Panc1 (cell line): ENCODE results near the gene UNC5CL. TPM values are rescaled to one million over a fixed set of nuclear protein-coding genes. Genes with fewer than 3 reads are reported as not detected.

Experiments used
- ATAC-seq: fragments of 200-7000 bp; cut with Tn5 transposase; 2 replicates; pipeline ENCODE4 v1.9.1; 2020; ENCODE audit warnings: mild to moderate bottlenecking, moderate library complexity
- BruUV-seq: library from RNA; stranded (reverse); fragments of 400-500 nt; replicated peaks from 2 replicates; lab custom pipeline; 2021; lab: Mats Ljungman, UMichigan
- CTCF ChIA-PET: fragments of 300-600 bp; sonication (Branson Sonifier 250); formaldehyde crosslinking; loops from one replicate; lab custom pipeline; 2022; ENCODE audit warnings: antibody characterized with exemption; lab: Charles Lee
- POLR2A ChIA-PET: fragments of 300-600 bp; sonication (Branson Sonifier 250); formaldehyde crosslinking; loops from one replicate; lab custom pipeline; 2022; ENCODE audit warnings: antibody characterized with exemption; lab: Charles Lee
- DNase-seq: peaks from one replicate; pipeline ENCODE4 v3.0.0-alpha.2; 2010; ENCODE audit warnings: low read depth, low spot score
- H3K27ac ChIP-seq: 2 replicates; pipeline ENCODE4 v1.5.1; 2011; ENCODE audit warnings: mild to moderate bottlenecking, low read length, inconsistent platforms
- H3K27me3 ChIP-seq: fragments of 200-500 bp; sonication (Bioruptor generic); 2 replicates; pipeline ENCODE4 v1.6.0; 2014; ENCODE audit warnings: low read length, inconsistent platforms; ENCODE audit not compliant: control insufficient read depth, insufficient read depth
- H3K36me3 ChIP-seq: fragments of 200-500 bp; sonication (Bioruptor generic); 2 replicates; pipeline ENCODE4 v1.5.1; 2014; ENCODE audit warnings: inconsistent platforms, mild to moderate bottlenecking, low read length, moderate library complexity; ENCODE audit not compliant: control insufficient read depth, insufficient read depth
- H3K4me1 ChIP-seq: 2 replicates; pipeline ENCODE4 v1.5.1; 2011; ENCODE audit warnings: inconsistent platforms, mild to moderate bottlenecking, low read length, moderate library complexity; ENCODE audit not compliant: control insufficient read depth, insufficient read depth
- H3K4me3 ChIP-seq, 2 experiments: 2 replicates each; pipeline ENCODE4 v1.5.1; 2011 to 2012; ENCODE audit warnings: low read depth in 2 of 2, low read length in 2 of 2, mild to moderate bottlenecking in 2 of 2, inconsistent platforms in 1 of 2, moderate library complexity in 1 of 2
- H3K9me3 ChIP-seq: fragments of 200-500 bp; sonication (Bioruptor generic); 2 replicates; pipeline ENCODE4 v1.5.1; 2014; ENCODE audit warnings: low read depth, mild to moderate bottlenecking, inconsistent platforms, low read length, moderate library complexity; ENCODE audit not compliant: control insufficient read depth, insufficient read depth
- POLR2AphosphoS5 ChIP-seq: IDR thresholded peaks from 2 replicates; pipeline ENCODE4 v1.6.1; 2012; ENCODE audit warnings: mild to moderate bottlenecking, low read depth, low read length, moderate library complexity
- SIN3A ChIP-seq: IDR thresholded peaks from 2 replicates; pipeline ENCODE4 v1.6.1; 2012; ENCODE audit warnings: low read depth, mild to moderate bottlenecking, low read length, moderate library complexity, borderline replicate concordance; ENCODE audit not compliant: insufficient read depth
- TCF7L2 ChIP-seq: IDR thresholded peaks from 2 replicates; pipeline ENCODE4 v1.6.1; 2011; ENCODE audit warnings: mild to moderate bottlenecking, low read depth, low read length, inconsistent platforms
- in situ Hi-C: cut with HindIII; loops from 2 replicates; pipeline ENCODE4 v1.10.0; 2016; ENCODE audit warnings: low sequenced_read_pairs, low pct_unique_long_range_greater_than_20kb
- intact Hi-C: fragments of 100-400 bp; cut with micrococcal nuclease; formaldehyde crosslinking; loops from one replicate; pipeline ENCODE4 v1.10.0; 2022; ENCODE audit not compliant: unreplicated experiment
- total RNA-seq: library from RNA; stranded (reverse); gene quantifications from one replicate; pipeline ENCODE4 v1.2.1, GENCODE V29; 2021; ENCODE audit not compliant: unreplicated experiment
- TF ChIP-seq, protein P1 (sequence below), 2 experiments: IDR thresholded peaks; 2 replicates each; pipeline ENCODE4 v1.6.1; 2011 to 2012; ENCODE audit warnings: low read depth in 2 of 2, control low read depth in 1 of 2, low read length in 1 of 2, mild to moderate bottlenecking in 1 of 2, moderate library complexity in 1 of 2; ENCODE audit not compliant: insufficient read depth in 1 of 2
- TF ChIP-seq, protein P2 (sequence below): fragments of 450-650 bp; IDR thresholded peaks from 2 replicates; pipeline ENCODE4 v1.5.1; 2017; ENCODE audit warnings: mild to moderate bottlenecking

The UNC5CL gene
- total RNA-seq, 1 experiment from 2014 or later, result 0.36 TPM

DNA sequence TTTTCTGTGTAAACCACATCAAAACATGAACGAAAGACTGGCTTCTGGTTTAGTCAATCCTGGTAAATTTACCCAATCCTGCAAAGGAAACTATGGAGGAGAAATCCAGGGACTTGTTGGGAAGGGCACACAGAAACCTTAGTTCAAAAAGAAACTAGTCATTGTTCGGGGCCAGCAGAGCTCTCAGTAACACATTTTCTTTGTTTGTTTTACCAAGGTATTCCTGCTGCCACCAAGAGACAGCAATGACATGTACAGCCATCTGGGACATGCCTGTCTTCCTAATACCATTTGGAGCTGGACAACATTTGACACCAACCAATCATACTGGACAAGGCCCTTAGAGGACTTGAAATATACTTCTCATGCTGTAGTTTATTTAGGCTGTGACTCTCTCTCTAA, 24.9 kb upstream of the UNC5CL start:
- Histone ChIP-seq H3K27me3 (no peaks in the 10 kb centered on the region), H3K4me1 (0 out of 2 replicates have a peak, but pooled peaks cover 8% of the 10 kb centered on the region), H3K9me3 (no peaks in the 10 kb centered on the region), H3K27ac (no peak overlapping the region), H3K4me3 (no peak overlapping the region), H3K36me3 (peaks cover 7% of the 10 kb centered on the region; the same call in 1 of the 2 replicates)
- ChIA-PET CTCF (no interaction called here), POLR2A (interaction anchor here (1.0 kb wide), 1 partner anchor 11 kb away, joined by 10 read pairs; no protein-coding TSS in a partner anchor)
- in situ Hi-C loops, result no loop called here
- intact Hi-C loops, result no loop called here
- DNase-seq (no peak), ATAC-seq (no peak)
- BruUV-seq, result no TSS peak
- no peak for TF ChIP-seq POLR2AphosphoS5
- TF ChIP-seq TCF7L2, result no peak
- no peak for TF ChIP-seq SIN3A
- TF ChIP-seq, protein P1, sequence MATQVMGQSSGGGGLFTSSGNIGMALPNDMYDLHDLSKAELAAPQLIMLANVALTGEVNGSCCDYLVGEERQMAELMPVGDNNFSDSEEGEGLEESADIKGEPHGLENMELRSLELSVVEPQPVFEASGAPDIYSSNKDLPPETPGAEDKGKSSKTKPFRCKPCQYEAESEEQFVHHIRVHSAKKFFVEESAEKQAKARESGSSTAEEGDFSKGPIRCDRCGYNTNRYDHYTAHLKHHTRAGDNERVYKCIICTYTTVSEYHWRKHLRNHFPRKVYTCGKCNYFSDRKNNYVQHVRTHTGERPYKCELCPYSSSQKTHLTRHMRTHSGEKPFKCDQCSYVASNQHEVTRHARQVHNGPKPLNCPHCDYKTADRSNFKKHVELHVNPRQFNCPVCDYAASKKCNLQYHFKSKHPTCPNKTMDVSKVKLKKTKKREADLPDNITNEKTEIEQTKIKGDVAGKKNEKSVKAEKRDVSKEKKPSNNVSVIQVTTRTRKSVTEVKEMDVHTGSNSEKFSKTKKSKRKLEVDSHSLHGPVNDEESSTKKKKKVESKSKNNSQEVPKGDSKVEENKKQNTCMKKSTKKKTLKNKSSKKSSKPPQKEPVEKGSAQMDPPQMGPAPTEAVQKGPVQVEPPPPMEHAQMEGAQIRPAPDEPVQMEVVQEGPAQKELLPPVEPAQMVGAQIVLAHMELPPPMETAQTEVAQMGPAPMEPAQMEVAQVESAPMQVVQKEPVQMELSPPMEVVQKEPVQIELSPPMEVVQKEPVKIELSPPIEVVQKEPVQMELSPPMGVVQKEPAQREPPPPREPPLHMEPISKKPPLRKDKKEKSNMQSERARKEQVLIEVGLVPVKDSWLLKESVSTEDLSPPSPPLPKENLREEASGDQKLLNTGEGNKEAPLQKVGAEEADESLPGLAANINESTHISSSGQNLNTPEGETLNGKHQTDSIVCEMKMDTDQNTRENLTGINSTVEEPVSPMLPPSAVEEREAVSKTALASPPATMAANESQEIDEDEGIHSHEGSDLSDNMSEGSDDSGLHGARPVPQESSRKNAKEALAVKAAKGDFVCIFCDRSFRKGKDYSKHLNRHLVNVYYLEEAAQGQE (IDR thresholded peaks at IDR 0.05; ENCODE audit: insufficient read depth in 1 of 2, low read depth in 2 of 2, low read length in 1 of 2), result no peak
- TF ChIP-seq, protein P2, sequence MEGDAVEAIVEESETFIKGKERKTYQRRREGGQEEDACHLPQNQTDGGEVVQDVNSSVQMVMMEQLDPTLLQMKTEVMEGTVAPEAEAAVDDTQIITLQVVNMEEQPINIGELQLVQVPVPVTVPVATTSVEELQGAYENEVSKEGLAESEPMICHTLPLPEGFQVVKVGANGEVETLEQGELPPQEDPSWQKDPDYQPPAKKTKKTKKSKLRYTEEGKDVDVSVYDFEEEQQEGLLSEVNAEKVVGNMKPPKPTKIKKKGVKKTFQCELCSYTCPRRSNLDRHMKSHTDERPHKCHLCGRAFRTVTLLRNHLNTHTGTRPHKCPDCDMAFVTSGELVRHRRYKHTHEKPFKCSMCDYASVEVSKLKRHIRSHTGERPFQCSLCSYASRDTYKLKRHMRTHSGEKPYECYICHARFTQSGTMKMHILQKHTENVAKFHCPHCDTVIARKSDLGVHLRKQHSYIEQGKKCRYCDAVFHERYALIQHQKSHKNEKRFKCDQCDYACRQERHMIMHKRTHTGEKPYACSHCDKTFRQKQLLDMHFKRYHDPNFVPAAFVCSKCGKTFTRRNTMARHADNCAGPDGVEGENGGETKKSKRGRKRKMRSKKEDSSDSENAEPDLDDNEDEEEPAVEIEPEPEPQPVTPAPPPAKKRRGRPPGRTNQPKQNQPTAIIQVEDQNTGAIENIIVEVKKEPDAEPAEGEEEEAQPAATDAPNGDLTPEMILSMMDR, result no peak

DNA sequence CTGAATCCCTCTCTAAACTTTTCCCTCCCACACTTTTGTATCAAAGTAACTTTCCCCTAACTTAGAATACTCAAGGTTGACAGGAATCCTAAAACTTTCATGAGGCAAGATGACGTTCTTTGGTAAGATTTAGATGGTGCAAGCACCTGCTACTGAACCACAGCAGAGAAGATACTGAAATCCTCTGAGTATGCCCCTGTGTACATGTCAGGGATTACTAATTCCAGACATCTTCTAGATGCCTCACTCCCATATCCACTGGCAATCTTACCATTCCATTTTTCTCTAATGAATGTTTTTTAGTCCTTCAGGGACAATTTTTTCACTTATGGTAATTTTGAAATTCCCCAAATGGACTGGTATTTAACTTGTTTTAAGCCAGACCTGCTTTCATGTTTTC, 23.0 kb upstream of the UNC5CL start:
- POLR2A ChIA-PET, result no interaction called here
- no TSS peak for BruUV-seq
- no peak overlapping the region for H3K27ac ChIP-seq
- DNase-seq (no peak), ATAC-seq (no peak)
- H3K9me3 ChIP-seq, result no peaks in the 10 kb centered on the region
- intact Hi-C loops (no loop called here), in situ Hi-C loops (no loop called here)
- 0 out of 2 replicates have a peak, but pooled peaks cover 5% of the 10 kb centered on the region for H3K4me1 ChIP-seq
- CTCF ChIA-PET, result no interaction called here
- TF ChIP-seq TCF7L2, result no peak
- TF ChIP-seq, protein P1 (IDR thresholded peaks at IDR 0.05; ENCODE audit: insufficient read depth in 1 of 2, low read depth in 2 of 2, low read length in 1 of 2), result no peak
- no peak for TF ChIP-seq POLR2AphosphoS5
- TF ChIP-seq, protein P2, result no peak
- TF ChIP-seq SIN3A, result no peak
- no peaks in the 10 kb centered on the region for H3K27me3 ChIP-seq
- peaks cover 7% of the 10 kb centered on the region; the same call in 1 of the 2 replicates for H3K36me3 ChIP-seq
- no peak overlapping the region for H3K4me3 ChIP-seq
